ACC112 (cell line): ENCODE results near the gene KCNK5.

Experiments used
- H2AFZ ChIP-seq: fragments of 200-600 bp; sonication (generic); one replicate; pipeline ENCODE4 v1.6.0; 2017; ENCODE audit warnings: antibody characterized with exemption, low read length; ENCODE audit not compliant: unreplicated experiment
- H3K27ac ChIP-seq: fragments of 200-600 bp; sonication (generic); 2 replicates; pipeline ENCODE4 v1.5.1; 2014; ENCODE audit warnings: low read depth, mild to moderate bottlenecking, antibody characterized with exemption, low read length, moderate library complexity
- H3K27me3 ChIP-seq: fragments of 200-600 bp; sonication (generic); 2 replicates; pipeline ENCODE4 v1.6.1; 2014; ENCODE audit warnings: mild to moderate bottlenecking, antibody characterized with exemption, low read length, moderate library complexity, mixed read lengths; ENCODE audit not compliant: insufficient read depth
- H3K36me3 ChIP-seq: fragments of 200-600 bp; sonication (generic); 2 replicates; pipeline ENCODE4 v1.6.1; 2016; ENCODE audit warnings: mild to moderate bottlenecking, antibody characterized with exemption, low read length, moderate library complexity, mixed read lengths; ENCODE audit not compliant: insufficient read depth
- H3K4me1 ChIP-seq: fragments of 200-600 bp; sonication (generic); one replicate; pipeline ENCODE4 v1.6.1; 2016; ENCODE audit warnings: low read length, mixed read lengths; ENCODE audit not compliant: insufficient read depth, unreplicated experiment, control insufficient read depth
- H3K4me3 ChIP-seq: fragments of 200-600 bp; sonication (generic); 2 replicates; pipeline ENCODE4 v1.5.1; 2014; ENCODE audit warnings: mild to moderate bottlenecking, low read depth, low read length
- H3K79me2 ChIP-seq: fragments of 200-600 bp; sonication (generic); one replicate; pipeline ENCODE4 v1.6.0; 2016; ENCODE audit warnings: low read length; ENCODE audit not compliant: control insufficient read depth, unreplicated experiment, insufficient read depth

Gene KCNK5

GRCh38 chr6:39215640-39216158, 13.6 kb downstream of the KCNK5 start:
- Histone ChIP-seq H3K27me3 (no peaks in the 10 kb centered on the region), H3K4me3 (no peak overlapping the region), H3K79me2 (no peaks in the 10 kb centered on the region), H2AFZ (no peak overlapping the region), H3K4me1 (no peaks in the 10 kb centered on the region), H3K27ac (no peak overlapping the region), H3K36me3 (no peaks in the 10 kb centered on the region)

DNA sequence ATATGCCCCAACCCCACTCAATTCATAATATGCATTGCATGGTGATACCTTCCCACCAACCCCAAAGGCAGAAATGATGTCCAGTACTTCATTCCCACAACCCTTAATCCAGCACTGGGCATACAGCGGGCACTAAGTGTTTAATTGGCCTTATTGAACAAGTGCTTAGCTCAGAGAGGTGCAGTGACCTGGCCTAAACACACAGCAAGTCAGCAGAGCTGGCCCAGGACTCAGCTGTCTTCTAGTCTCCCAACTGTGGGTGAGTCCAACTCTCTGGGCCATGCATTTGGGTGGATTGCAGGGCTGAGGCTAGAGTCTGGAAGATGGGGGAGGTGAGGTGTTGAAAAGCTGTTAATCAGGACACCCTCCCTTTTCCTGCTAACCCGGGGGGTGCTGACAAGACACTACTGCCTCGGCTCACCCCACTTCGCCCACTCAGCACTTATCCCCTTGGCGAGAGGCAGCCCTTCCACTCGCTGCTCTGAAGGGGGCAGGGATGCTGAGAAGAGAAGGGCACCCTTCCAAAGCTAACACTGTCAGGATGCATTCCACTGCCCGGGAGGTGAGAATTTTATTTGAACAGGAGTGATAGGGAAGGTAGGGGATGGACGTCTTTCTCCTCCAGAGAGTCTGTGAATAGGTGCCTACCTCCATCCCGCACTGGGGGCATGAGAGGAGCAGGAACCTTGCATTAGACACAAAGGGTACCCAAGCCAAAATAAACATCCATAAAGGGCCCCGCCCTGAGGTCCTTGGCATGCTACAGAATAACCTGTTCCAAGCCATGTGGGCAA, 14.2 kb downstream of the KCNK5 start:
- H3K79me2 ChIP-seq: no peaks in the 10 kb centered on the region
- no peaks in the 10 kb centered on the region for H3K27me3 ChIP-seq
- no peak overlapping the region for H2AFZ ChIP-seq
- H3K4me3 ChIP-seq: no peak overlapping the region
- no peaks in the 10 kb centered on the region for H3K4me1 ChIP-seq
- H3K36me3 ChIP-seq: no peaks in the 10 kb centered on the region
- no peak overlapping the region for H3K27ac ChIP-seq

- H3K27me3 ChIP-seq: no peaks in the 10 kb centered on the region
- H3K4me3 ChIP-seq: no peak overlapping the region
- H2AFZ ChIP-seq: no peak overlapping the region
- H3K4me1 ChIP-seq: no peaks in the 10 kb centered on the region
- no peaks in the 10 kb centered on the region for H3K79me2 ChIP-seq
- no peak overlapping the region for H3K27ac ChIP-seq
- no peaks in the 10 kb centered on the region for H3K36me3 ChIP-seq
Observed at GRCh38 chr6:39214120-39214813, 15.0 kb downstream of the KCNK5 start.

- H3K79me2 ChIP-seq: no peaks in the 10 kb centered on the region
Observed at GRCh38 chr6:39213195-39213920, 15.9 kb downstream of the KCNK5 start.

DNA sequence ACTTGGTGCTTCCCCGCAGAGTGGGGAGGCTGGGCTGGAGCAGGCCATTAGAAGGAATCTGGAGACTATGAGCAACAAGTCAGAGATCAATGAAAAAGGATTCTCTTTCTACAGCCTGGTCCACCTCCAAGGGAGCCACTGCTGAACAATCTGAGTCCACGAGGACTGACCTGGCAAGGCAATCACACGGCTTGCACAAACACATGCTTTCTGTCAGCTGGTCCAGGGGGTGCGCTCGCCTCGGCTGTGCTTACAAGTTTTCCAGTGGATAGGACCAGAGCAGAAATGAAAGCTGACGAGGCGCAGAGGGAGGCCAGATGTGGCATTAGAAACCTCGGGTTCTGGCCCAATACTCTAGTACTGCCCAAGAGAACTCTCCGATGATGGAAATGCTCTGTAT, 18.1 kb downstream of the KCNK5 start:
- Histone ChIP-seq H3K27ac (no peak overlapping the region), H3K36me3 (no peaks in the 10 kb centered on the region), H2AFZ (no peak overlapping the region), H3K4me3 (no peak overlapping the region), H3K79me2 (no peaks in the 10 kb centered on the region), H3K27me3 (no peaks in the 10 kb centered on the region), H3K4me1 (no peaks in the 10 kb centered on the region)

More at GRCh38 chr6:39213195-39213920, 15.9 kb downstream of the KCNK5 start:
- Histone ChIP-seq H3K4me3 (no peak overlapping the region), H2AFZ (no peak overlapping the region), H3K36me3 (no peaks in the 10 kb centered on the region), H3K4me1 (no peaks in the 10 kb centered on the region), H3K27ac (no peak overlapping the region), H3K27me3 (no peaks in the 10 kb centered on the region)

DNA sequence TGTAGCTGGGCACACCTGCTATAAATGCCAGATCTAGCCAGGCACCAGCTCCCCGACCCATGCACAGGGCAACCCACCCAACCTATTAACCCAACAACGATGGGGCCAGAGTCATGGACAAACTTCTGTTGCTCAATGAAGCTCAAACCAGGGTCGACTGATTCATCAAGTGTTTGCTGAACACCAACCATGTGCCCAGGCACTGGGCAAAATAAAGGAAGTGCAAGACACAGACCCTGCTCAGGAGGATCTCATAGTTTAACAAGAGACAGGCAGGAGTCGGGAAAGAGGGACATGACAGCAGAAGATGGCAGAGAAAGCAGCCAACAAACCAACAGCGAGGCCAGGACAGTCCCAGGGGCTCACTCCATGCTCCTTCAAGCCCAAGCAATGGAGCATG, 18.8 kb downstream of the KCNK5 start:
- Histone ChIP-seq H3K79me2 (no peaks in the 10 kb centered on the region), H3K4me3 (no peak overlapping the region), H3K36me3 (no peaks in the 10 kb centered on the region), H2AFZ (no peak overlapping the region), H3K27ac (no peak overlapping the region), H3K27me3 (no peaks in the 10 kb centered on the region), H3K4me1 (no peaks in the 10 kb centered on the region)

DNA sequence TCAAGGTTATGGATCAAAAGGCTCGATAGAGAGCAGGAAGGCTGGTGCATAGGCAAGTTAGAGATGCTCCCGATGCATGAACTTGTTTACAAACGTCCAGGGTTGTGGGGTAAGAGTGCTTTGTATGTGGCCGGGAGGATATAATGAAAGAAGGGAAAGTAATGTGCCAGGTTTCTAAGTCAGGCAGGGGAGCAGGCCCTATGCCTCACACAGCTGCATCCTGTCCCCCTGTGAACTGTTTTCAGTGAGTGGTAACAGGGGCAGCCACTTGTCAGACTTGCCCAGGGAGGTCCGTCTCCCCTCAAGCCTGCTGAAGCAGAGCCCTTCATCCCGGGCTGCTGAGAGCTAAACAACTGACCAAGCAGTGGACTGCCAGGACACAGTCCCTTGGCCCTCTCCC, 19.4 kb downstream of the KCNK5 start:
- no peaks in the 10 kb centered on the region for H3K79me2 ChIP-seq
- H3K27ac ChIP-seq: no peak overlapping the region
- H3K36me3 ChIP-seq: no peaks in the 10 kb centered on the region
- H3K27me3 ChIP-seq: no peaks in the 10 kb centered on the region
- no peaks in the 10 kb centered on the region for H3K4me1 ChIP-seq
- no peak overlapping the region for H3K4me3 ChIP-seq
- no peak overlapping the region for H2AFZ ChIP-seq

DNA sequence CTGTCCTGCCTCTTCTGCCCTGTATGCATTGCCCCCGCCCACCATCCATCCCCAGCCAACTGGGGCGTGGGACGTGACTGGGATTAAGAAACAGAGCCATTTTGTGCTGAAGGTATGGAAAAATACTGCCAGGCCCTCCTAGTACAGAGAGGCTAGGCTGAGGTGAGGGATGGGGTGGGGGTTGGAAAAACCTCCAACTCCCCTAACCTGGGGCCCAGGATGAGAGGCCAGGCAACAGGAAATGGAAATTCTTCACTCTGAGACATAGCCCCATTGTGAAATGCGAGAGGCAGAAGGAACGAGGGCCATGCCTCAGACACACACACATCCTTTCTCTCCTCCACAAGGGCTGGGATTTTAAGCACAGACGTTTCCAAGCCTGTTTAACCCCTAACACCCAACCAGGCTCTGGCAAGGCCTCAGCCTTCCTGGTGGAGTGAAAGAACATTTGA, 19.9 kb downstream of the KCNK5 start:
- no peak overlapping the region for H2AFZ ChIP-seq
- H3K36me3 ChIP-seq: no peaks in the 10 kb centered on the region
- H3K4me3 ChIP-seq: no peak overlapping the region
- H3K79me2 ChIP-seq: no peaks in the 10 kb centered on the region
- H3K27ac ChIP-seq: no peak overlapping the region
- H3K4me1 ChIP-seq: no peaks in the 10 kb centered on the region
- H3K27me3 ChIP-seq: no peaks in the 10 kb centered on the region

GRCh38 chr6:39208223-39208739, 21.0 kb downstream of the KCNK5 start:
- Histone ChIP-seq H3K79me2 (no peaks in the 10 kb centered on the region), H3K4me1 (no peaks in the 10 kb centered on the region), H2AFZ (no peak overlapping the region), H3K27me3 (no peaks in the 10 kb centered on the region), H3K4me3 (no peak overlapping the region), H3K27ac (no peak overlapping the region), H3K36me3 (no peaks in the 10 kb centered on the region)

- no peaks in the 10 kb centered on the region for H3K27me3 ChIP-seq
- no peak overlapping the region for H2AFZ ChIP-seq
- H3K36me3 ChIP-seq: no peaks in the 10 kb centered on the region
- H3K79me2 ChIP-seq: no peaks in the 10 kb centered on the region
- H3K4me1 ChIP-seq: no peaks in the 10 kb centered on the region
- H3K27ac ChIP-seq: no peak overlapping the region
- H3K4me3 ChIP-seq: no peak overlapping the region
Observed at GRCh38 chr6:39207416-39208222, 21.7 kb downstream of the KCNK5 start.
